OCI-LY3 (cell line): Measurements from ENCODE around the gene MC2R.

Experiments used
- H2AFZ ChIP-seq: fragments of 200-600, 300-600 bp; shearing (Covaris generic); 2 replicates; pipeline ENCODE4 v1.6.0; 2014; ENCODE audit warnings: antibody characterized with exemption, low read depth, low read length
- H3K27ac ChIP-seq: fragments of 200-600, 300-600 bp; sonication (generic); 2 replicates; pipeline ENCODE4 v1.5.1; 2014; ENCODE audit warnings: mild to moderate bottlenecking, low read length, moderate library complexity, mixed read lengths
- H3K27me3 ChIP-seq: fragments of 200-600, 300-600 bp; sonication (generic); 2 replicates; pipeline ENCODE4 v1.6.1; 2014; ENCODE audit warnings: low read depth, low read length, mixed read lengths
- H3K36me3 ChIP-seq: fragments of 200-600, 300-600 bp; sonication (generic); replicated peaks from 2 replicates; pipeline ENCODE3; 2014; ENCODE audit warnings: low read depth, low read length, mixed read lengths
- H3K4me1 ChIP-seq: fragments of 300-600, 200-600 bp; sonication (generic); 2 replicates; pipeline ENCODE4 v1.6.1; 2014; ENCODE audit warnings: low read length, mixed read lengths
- H3K4me2 ChIP-seq: fragments of 200-600, 300-600 bp; sonication (generic); 2 replicates; pipeline ENCODE4 v1.6.1; 2014; ENCODE audit warnings: low read length, mixed read lengths
- H3K4me3 ChIP-seq: fragments of 300-600, 200-600 bp; sonication (generic); 2 replicates; pipeline ENCODE4 v1.5.1; 2014; ENCODE audit warnings: antibody characterized with exemption, mild to moderate bottlenecking, low read length, moderate library complexity
- H3K79me2 ChIP-seq: fragments of 300-600, 200-600 bp; shearing (Covaris generic); 2 replicates; pipeline ENCODE4 v1.6.1; 2014; ENCODE audit warnings: mild to moderate bottlenecking, low read length, mixed read lengths
- H3K9ac ChIP-seq: fragments of 300-600, 200-600 bp; shearing (Covaris generic); 2 replicates; pipeline ENCODE4 v1.6.0; 2014; ENCODE audit warnings: mild to moderate bottlenecking, low read length, moderate library complexity
- H3K9me3 ChIP-seq: fragments of 200-600, 300-600 bp; shearing (Covaris generic); 2 replicates; pipeline ENCODE4 v1.6.1; 2014; ENCODE audit warnings: low read length, mixed read lengths; ENCODE audit not compliant: insufficient read depth
- H4K20me1 ChIP-seq: fragments of 200-600, 300-600 bp; sonication (generic); 2 replicates; pipeline ENCODE4 v1.6.1; 2016; ENCODE audit warnings: low read length, mixed read lengths; ENCODE audit not compliant: insufficient read depth
- EZH2phosphoT487 ChIP-seq: fragments of 200-600 bp; shearing (Covaris generic); IDR thresholded peaks from 2 replicates; pipeline ENCODE4 v1.6.1; 2018; ENCODE audit warnings: antibody characterized with exemption, mixed run types, low read depth
- TF ChIP-seq, protein P1 (sequence below): fragments of 200-600, 300-600 bp; sonication (generic); IDR thresholded peaks from 2 replicates; pipeline ENCODE4 v1.5.1; 2014; ENCODE audit warnings: antibody characterized with exemption, low read length, low read depth

Gene MC2R

GRCh38 chr18:13836559-13836958 is 78.8 kb downstream of the MC2R start:
- no peak overlapping the region for H3K9ac ChIP-seq

DNA sequence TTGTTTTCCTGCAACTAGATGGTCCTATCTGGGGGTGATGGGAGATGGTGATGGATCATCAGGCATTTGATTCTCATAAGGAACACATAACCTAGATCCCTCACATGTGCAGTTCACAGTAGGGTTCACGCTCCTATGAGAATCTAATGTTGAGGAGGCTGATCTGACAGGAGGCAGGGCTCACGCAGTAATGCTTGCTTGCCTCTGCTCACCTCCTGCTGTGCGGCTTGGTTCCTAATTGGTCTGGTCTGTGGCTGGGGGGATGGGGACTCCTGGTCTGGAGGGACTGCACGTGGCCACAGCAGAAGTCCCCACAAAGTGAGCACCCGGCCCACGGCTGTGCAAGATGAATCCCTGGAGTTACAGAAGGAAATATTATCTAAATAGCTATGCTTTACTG is 80.1 kb downstream of the MC2R start:
- TF ChIP-seq, protein P1, sequence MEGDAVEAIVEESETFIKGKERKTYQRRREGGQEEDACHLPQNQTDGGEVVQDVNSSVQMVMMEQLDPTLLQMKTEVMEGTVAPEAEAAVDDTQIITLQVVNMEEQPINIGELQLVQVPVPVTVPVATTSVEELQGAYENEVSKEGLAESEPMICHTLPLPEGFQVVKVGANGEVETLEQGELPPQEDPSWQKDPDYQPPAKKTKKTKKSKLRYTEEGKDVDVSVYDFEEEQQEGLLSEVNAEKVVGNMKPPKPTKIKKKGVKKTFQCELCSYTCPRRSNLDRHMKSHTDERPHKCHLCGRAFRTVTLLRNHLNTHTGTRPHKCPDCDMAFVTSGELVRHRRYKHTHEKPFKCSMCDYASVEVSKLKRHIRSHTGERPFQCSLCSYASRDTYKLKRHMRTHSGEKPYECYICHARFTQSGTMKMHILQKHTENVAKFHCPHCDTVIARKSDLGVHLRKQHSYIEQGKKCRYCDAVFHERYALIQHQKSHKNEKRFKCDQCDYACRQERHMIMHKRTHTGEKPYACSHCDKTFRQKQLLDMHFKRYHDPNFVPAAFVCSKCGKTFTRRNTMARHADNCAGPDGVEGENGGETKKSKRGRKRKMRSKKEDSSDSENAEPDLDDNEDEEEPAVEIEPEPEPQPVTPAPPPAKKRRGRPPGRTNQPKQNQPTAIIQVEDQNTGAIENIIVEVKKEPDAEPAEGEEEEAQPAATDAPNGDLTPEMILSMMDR: no peak
- TF ChIP-seq EZH2phosphoT487: no peak
- peaks cover 16% of the 10 kb centered on the region for H3K4me1 ChIP-seq
- H3K27me3 ChIP-seq: peaks cover 16% of the 10 kb centered on the region

More at GRCh38 chr18:13836559-13836958, 78.8 kb downstream of the MC2R start:
- TF ChIP-seq, protein P1: no peak
- no peak for TF ChIP-seq EZH2phosphoT487
- Histone ChIP-seq H3K36me3 (no peaks in the 10 kb centered on the region), H3K4me2 (no peak overlapping the region), H3K4me3 (no peak overlapping the region), H3K27ac (no peak overlapping the region), H4K20me1 (no peaks in the 10 kb centered on the region), H3K27me3 (peaks cover 9% of the 10 kb centered on the region), H3K9me3 (no peaks in the 10 kb centered on the region), H3K4me1 (peaks cover 16% of the 10 kb centered on the region), H2AFZ (no peak overlapping the region), H3K79me2 (no peaks in the 10 kb centered on the region)

DNA sequence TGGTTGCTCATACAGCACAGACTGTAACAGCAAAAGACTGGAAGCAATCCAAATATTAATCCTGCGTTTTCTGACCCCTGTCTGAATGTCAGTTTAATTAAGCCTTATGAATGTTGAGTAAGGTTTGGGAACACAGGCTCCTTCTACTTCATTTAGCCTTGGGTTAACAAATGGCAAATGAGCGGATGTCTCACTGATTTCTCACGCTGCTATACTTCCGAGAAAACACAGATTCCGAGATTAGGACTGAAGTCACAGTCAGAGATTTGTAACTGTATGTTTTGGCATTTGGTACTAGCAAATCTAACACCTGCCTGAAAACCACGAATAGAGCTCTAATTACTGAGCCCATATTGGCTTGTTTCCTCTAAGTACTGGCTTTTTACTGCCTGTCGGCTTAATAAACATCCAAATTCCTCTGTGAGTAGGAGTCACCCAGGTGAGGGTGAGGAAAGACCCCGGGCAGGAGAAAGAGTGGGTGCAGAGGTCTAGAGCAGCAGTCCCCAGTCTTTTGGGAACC is 80.8 kb downstream of the MC2R start:
- peaks cover 16% of the 10 kb centered on the region for H3K4me1 ChIP-seq
- no peaks in the 10 kb centered on the region for H4K20me1 ChIP-seq
- TF ChIP-seq, protein P1: no peak
- TF ChIP-seq EZH2phosphoT487: no peak
- H3K36me3 ChIP-seq: no peaks in the 10 kb centered on the region
- peaks cover 15% of the 10 kb centered on the region for H3K27me3 ChIP-seq
- no peak overlapping the region for H3K9ac ChIP-seq
- H3K4me3 ChIP-seq: peak overlapping the region; percentile 14
- H3K9me3 ChIP-seq: no peaks in the 10 kb centered on the region
- no peak overlapping the region for H3K27ac ChIP-seq
- H3K4me2 ChIP-seq: peak overlapping the region; percentile 56
- no peaks in the 10 kb centered on the region for H3K79me2 ChIP-seq
- peak overlapping the region; percentile 65; the same call in 1 of the 2 replicates for H2AFZ ChIP-seq

More for the DNA sequence above, 80.1 kb downstream of the MC2R start:
- no peaks in the 10 kb centered on the region for H3K36me3 ChIP-seq
- 0 out of 2 replicates have a peak overlapping the region, but pooled peaks have one; percentile 10 for H3K4me3 ChIP-seq
- no peaks in the 10 kb centered on the region for H3K79me2 ChIP-seq
- H3K27ac ChIP-seq: no peak overlapping the region
- no peak overlapping the region for H3K9ac ChIP-seq
- H3K9me3 ChIP-seq: no peaks in the 10 kb centered on the region
- H2AFZ ChIP-seq: no peak overlapping the region
- H3K4me2 ChIP-seq: peak overlapping the region; percentile 28
- no peaks in the 10 kb centered on the region for H4K20me1 ChIP-seq
